Measurements from ENCODE around the gene CHRNA9. TPM values are rescaled to one million over a fixed set of nuclear protein-coding genes. Genes with fewer than 3 reads are reported as not detected.

The CHRNA9 gene
- total and polyA plus RNA-seq, 2 of the 13 experiments (the other 11 are each of a cell fraction or from before 2014, with no cell fraction given), result not detected

- POLR2A ChIA-PET, result no interaction called here
- Histone ChIP-seq H3K36me3 (replicated peaks in 1 of 2; ENCODE audit: control insufficient read depth in 1 of 2, insufficient read depth in 2 of 2, low read length in 2 of 2) (no peaks in the 10 kb centered on the region), H3K27ac (ENCODE audit: extremely low read length, insufficient read depth, low read length) (no peak overlapping the region), H3K9ac (ENCODE audit: insufficient read depth, low read depth, low read length) (no peak overlapping the region), H3K4me1 (ENCODE audit: insufficient read depth, low read length) (peaks cover 9% of the 10 kb centered on the region), H3K4me2 (ENCODE audit: low read depth, low read length) (no peak overlapping the region), H3K79me2 (ENCODE audit: insufficient read depth, low read length) (no peaks in the 10 kb centered on the region), H3K27me3 (ENCODE audit: control insufficient read depth in 1 of 2, insufficient read depth in 2 of 2, low read length in 2 of 2) (peaks cover 0 to 9% of the 10 kb centered on the region in 2 experiments; a peak in 4 of 5 replicates), H3K9me3 (ENCODE audit: low read length) (no peaks in the 10 kb centered on the region), H2AFZ (ENCODE audit: low read length) (no peak overlapping the region), H4K20me1 (ENCODE audit: insufficient read depth, low read length) (no peaks in the 10 kb centered on the region), H3K4me3 (replicated peaks in 1 of 3; ENCODE audit: insufficient read depth in 1 of 3, low read depth in 2 of 3, low read length in 3 of 3) (no peak overlapping the region)
- no TSS peak for BruUV-seq (replicated peaks)
- intact Hi-C loops (cut with micrococcal nuclease; ENCODE audit: unreplicated experiment), result no loop called here
- in situ Hi-C loops (cut with HindIII; ENCODE audit: extremely low pct_ligation_motif_present, low pct_unique_long_range_greater_than_20kb), result no loop called here
- CTCF ChIA-PET (ENCODE audit: low intra/inter-chr PET ratio, low total read pairs), result no interaction called here
- ATAC-seq, result no peak
- TF ChIP-seq, protein P1, sequence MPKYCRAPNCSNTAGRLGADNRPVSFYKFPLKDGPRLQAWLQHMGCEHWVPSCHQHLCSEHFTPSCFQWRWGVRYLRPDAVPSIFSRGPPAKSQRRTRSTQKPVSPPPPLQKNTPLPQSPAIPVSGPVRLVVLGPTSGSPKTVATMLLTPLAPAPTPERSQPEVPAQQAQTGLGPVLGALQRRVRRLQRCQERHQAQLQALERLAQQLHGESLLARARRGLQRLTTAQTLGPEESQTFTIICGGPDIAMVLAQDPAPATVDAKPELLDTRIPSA (CRISPR knock-in tag; IDR thresholded peaks at IDR 0.05; ENCODE audit: borderline replicate concordance), result no peak
- no peak for TF ChIP-seq ZSCAN25 (CRISPR knock-in tag; IDR thresholded peaks at IDR 0.05)
- TF ChIP-seq, protein P2, sequence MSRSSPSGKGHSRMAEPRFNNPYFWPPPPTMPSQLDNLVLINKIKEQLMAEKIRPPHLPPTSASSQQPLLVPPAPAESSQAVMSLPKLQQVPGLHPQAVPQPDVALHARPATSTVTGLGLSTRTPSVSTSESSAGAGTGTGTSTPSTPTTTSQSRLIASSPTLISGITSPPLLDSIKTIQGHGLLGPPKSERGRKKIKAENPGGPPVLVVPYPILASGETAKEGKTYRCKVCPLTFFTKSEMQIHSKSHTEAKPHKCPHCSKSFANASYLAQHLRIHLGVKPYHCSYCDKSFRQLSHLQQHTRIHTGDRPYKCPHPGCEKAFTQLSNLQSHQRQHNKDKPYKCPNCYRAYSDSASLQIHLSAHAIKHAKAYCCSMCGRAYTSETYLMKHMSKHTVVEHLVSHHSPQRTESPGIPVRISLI (CRISPR knock-in tag; IDR thresholded peaks at IDR 0.05; ENCODE audit: borderline replicate concordance), result no peak
- no peak for TF ChIP-seq TOE1 (CRISPR knock-in tag; IDR thresholded peaks at IDR 0.05)
- no peak for TF ChIP-seq SMC3 (IDR thresholded peaks at IDR 0.05; ENCODE audit: low read length)
- TF ChIP-seq POLR2AphosphoS5 (IDR thresholded peaks at IDR 0.05; ENCODE audit: low read depth, low read length), result no peak
- TF ChIP-seq MTA3 (CRISPR knock-in tag; IDR thresholded peaks at IDR 0.05), result no peak
- no peak for TF ChIP-seq ZBTB8A (CRISPR knock-in tag; IDR thresholded peaks at IDR 0.05; ENCODE audit: borderline replicate concordance, low read depth)
- TF ChIP-seq ZNF614 (CRISPR knock-in tag; IDR thresholded peaks at IDR 0.05; ENCODE audit: borderline replicate concordance), result no peak
- TF ChIP-seq ATF7 (IDR thresholded peaks at IDR 0.05), result no peak
- TF ChIP-seq ATF7 (CRISPR knock-in tag; IDR thresholded peaks at IDR 0.05), result no peak
- TF ChIP-seq ZNF780A (CRISPR knock-in tag; IDR thresholded peaks at IDR 0.05), result no peak
- TF ChIP-seq KDM6A (CRISPR knock-in tag; IDR thresholded peaks at IDR 0.05; ENCODE audit: low read depth), result no peak
- TF ChIP-seq ZNF251 (CRISPR knock-in tag; IDR thresholded peaks at IDR 0.05), result no peak
- TF ChIP-seq ZFP82 (CRISPR knock-in tag; IDR thresholded peaks at IDR 0.05; ENCODE audit: borderline replicate concordance), result no peak
- no peak for TF ChIP-seq ZZZ3 (CRISPR knock-in tag; IDR thresholded peaks at IDR 0.05; ENCODE audit: borderline replicate concordance)
- DNase-seq (ENCODE audit: low spot score), result no peak
- WGBS (ENCODE audit: low lambda C conversion rate), result 27% methylated on average over 4 of the region's 4 CpGs
- FAIRE-seq, result no peak
These were observed 377 bp downstream of the CHRNA9 start for GRCh38 chr4:40335525-40335894.
